ENCODE results near the gene TMCC1. TPM values are rescaled to one million over a fixed set of nuclear protein-coding genes. Genes with fewer than 3 reads are reported as not detected.

Gene TMCC1
- total RNA-seq, 1 donor from 2014 or later, result 42.3 TPM

DNA sequence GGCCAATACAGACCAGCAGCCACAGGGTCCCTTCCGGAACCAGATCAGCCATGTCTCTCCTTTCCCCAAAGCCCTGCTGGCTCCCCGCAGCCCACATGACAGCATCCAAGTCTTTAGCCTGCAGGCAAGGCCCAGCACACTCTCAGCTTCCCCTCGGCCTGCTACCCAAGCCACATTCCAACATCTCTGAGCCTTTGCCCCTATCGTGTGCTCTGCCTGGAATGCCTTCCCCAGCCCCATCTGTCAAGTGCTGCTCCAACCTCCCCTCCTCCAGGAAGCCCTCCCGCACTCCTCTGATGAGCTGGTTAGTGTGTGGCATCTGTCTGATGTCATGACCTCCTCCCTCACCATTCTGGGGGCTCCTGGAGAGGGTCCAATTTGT lies 295.5 kb downstream of the TMCC1 start:
- Histone ChIP-seq H3K27me3 (no peaks in the 10 kb centered on the region), H3K9me3 (no peaks in the 10 kb centered on the region), H3K4me1 (peaks cover 99% of the 10 kb centered on the region), H3K27ac (peak overlapping the region; percentile 84), H3K4me3 (no peak overlapping the region), H3K36me3 (no peaks in the 10 kb centered on the region)
- DNase-seq (no peak), ATAC-seq (no peak)
- TF ChIP-seq, protein P1, sequence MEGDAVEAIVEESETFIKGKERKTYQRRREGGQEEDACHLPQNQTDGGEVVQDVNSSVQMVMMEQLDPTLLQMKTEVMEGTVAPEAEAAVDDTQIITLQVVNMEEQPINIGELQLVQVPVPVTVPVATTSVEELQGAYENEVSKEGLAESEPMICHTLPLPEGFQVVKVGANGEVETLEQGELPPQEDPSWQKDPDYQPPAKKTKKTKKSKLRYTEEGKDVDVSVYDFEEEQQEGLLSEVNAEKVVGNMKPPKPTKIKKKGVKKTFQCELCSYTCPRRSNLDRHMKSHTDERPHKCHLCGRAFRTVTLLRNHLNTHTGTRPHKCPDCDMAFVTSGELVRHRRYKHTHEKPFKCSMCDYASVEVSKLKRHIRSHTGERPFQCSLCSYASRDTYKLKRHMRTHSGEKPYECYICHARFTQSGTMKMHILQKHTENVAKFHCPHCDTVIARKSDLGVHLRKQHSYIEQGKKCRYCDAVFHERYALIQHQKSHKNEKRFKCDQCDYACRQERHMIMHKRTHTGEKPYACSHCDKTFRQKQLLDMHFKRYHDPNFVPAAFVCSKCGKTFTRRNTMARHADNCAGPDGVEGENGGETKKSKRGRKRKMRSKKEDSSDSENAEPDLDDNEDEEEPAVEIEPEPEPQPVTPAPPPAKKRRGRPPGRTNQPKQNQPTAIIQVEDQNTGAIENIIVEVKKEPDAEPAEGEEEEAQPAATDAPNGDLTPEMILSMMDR (IDR thresholded peaks at IDR 0.05), result no peak
- intact Hi-C loops (cut with DNase I), result loop anchor here (10.0 kb wide), 1 partner anchor 103 kb away; no protein-coding TSS in a partner anchor

Other genes starting within 250 kb of the TMCC1 start
- gene TRH, start 81.0 kb upstream of the TMCC1 start, total RNA-seq, result not detected
- gene ALG1L2, start 188.1 kb upstream of the TMCC1 start, total RNA-seq, result 1.5 TPM